Endodermal cell (in vitro differentiated cells): ENCODE data around the gene MYO15B. TPM values are rescaled to one million over a fixed set of nuclear protein-coding genes. Genes with fewer than 3 reads are reported as not detected.

Source experiments
- DNase-seq: peaks from one replicate; pipeline ENCODE4 v3.0.0-alpha.2; 2017
- H3K27ac ChIP-seq: 2 replicates; pipeline ENCODE4 v1.5.1; 2013; ENCODE audit warnings: mild to moderate bottlenecking, low read depth, low read length, moderate library complexity
- H3K27me3 ChIP-seq: 2 replicates; pipeline ENCODE4 v1.6.1; 2013; ENCODE audit warnings: mild to moderate bottlenecking, low read length, moderate library complexity; ENCODE audit not compliant: insufficient read depth, control insufficient read depth, poor library complexity, severe bottlenecking
- H3K36me3 ChIP-seq: 2 replicates; pipeline ENCODE4 v1.7.0; 2013; ENCODE audit warnings: mild to moderate bottlenecking, low read length, moderate library complexity; ENCODE audit not compliant: control insufficient read depth, insufficient read depth
- H3K4me1 ChIP-seq: one replicate; pipeline ENCODE4 v1.7.0; 2013; ENCODE audit warnings: low read length; ENCODE audit not compliant: control insufficient read depth, insufficient read depth
- H3K4me3 ChIP-seq: 2 replicates; pipeline ENCODE4 v1.5.1; 2013; ENCODE audit warnings: mild to moderate bottlenecking, low read length, moderate library complexity
- H3K9ac ChIP-seq: 2 replicates; pipeline ENCODE4 v1.6.1; 2013; ENCODE audit warnings: mild to moderate bottlenecking, low read length, moderate library complexity; ENCODE audit not compliant: poor library complexity, severe bottlenecking; ENCODE audit errors: extremely low read depth
- H3K9me3 ChIP-seq: 2 replicates; pipeline ENCODE4 v1.6.1; 2013; ENCODE audit warnings: mild to moderate bottlenecking, low read length, moderate library complexity; ENCODE audit not compliant: control insufficient read depth
- H3K27ac Mint-ChIP-seq: 2 replicates; pipeline ENCODE4 v1.8.0; 2020; ENCODE audit warnings: mixed read lengths
- H3K27me3 Mint-ChIP-seq: 2 replicates; pipeline ENCODE4 v1.8.0; 2021; ENCODE audit warnings: mild to moderate bottlenecking, mixed read lengths; ENCODE audit not compliant: insufficient read depth
- H3K36me3 Mint-ChIP-seq: 2 replicates; pipeline ENCODE4 v1.8.0; 2020; ENCODE audit warnings: low read depth, mixed read lengths
- H3K4me1 Mint-ChIP-seq: 2 replicates; pipeline ENCODE4 v1.8.0; 2020; ENCODE audit warnings: mixed read lengths
- H3K4me3 Mint-ChIP-seq: 2 replicates; pipeline ENCODE4 v1.8.0; 2020; ENCODE audit warnings: mild to moderate bottlenecking, moderate library complexity, mixed read lengths
- H3K9me3 Mint-ChIP-seq: 2 replicates; pipeline ENCODE4 v1.8.0; 2020; ENCODE audit warnings: mild to moderate bottlenecking, mixed read lengths
- CTCF ChIP-seq: fragments of 200-600 bp; sonication (generic); conservative IDR thresholded peaks from 2 replicates; pipeline ENCODE4 v1.5.0; 2021; ENCODE audit warnings: antibody characterized with exemption, mild to moderate bottlenecking
- WGBS, 2 experiments: methylation state at CpG; one replicate each; pipeline versions ENCODE4 v1.1.5 to v1.1.7; 2013; ENCODE audit warnings: missing lambda C conversion rate in 2 of 2, mixed read lengths in 1 of 2; ENCODE audit not compliant: insufficient coverage in 1 of 2, insufficient read length in 1 of 2; 5-methylcytosine and 5-hydroxymethylcytosine counted together
- total RNA-seq, 2 donors: library from RNA; stranded (reverse); fragmentation: NEBNext Ultra II Directional in 1 of 2; extraction: Animal tissue kit (Norgen Biotek cat#: 25700) in 1 of 2; gene quantifications; 2 replicates in 1 of 2; 3 replicates in 1 of 2; pipeline ENCODE4 v1.2.1, GENCODE V29; 2021

MYO15B gene
- total RNA-seq, 2 donors from 2014 or later = 89.0 to 123 TPM

- Histone ChIP-seq H3K4me1 (peaks cover 7% of the 10 kb centered on the region), H3K9me3 (no peaks in the 10 kb centered on the region), H3K4me3 (no peak overlapping the region), H3K27ac (no peak overlapping the region), H3K9ac (no peak overlapping the region), H3K36me3 (no peaks in the 10 kb centered on the region), H3K27me3 (no peaks in the 10 kb centered on the region)
- peaks cover 6% of the 10 kb centered on the region for H3K4me1 Mint-ChIP-seq
- WGBS, 2 experiments = 90 to 94% methylated on average over 6 to 12 of the region's 12 CpGs
- no peak for TF ChIP-seq CTCF
- no peak overlapping the region for H3K27ac Mint-ChIP-seq
- H3K9me3 Mint-ChIP-seq = no peaks in the 10 kb centered on the region
- peaks cover 3% of the 10 kb centered on the region for H3K27me3 Mint-ChIP-seq
- no peak overlapping the region for H3K4me3 Mint-ChIP-seq
- no peak for DNase-seq
- H3K36me3 Mint-ChIP-seq = no peaks in the 10 kb centered on the region
Observed at GRCh38 chr17:75624021-75624420, 36.4 kb downstream of the MYO15B start.

GRCh38 chr17:75624714-75625345 is 37.2 kb downstream of the MYO15B start:
- no peaks in the 10 kb centered on the region for H3K36me3 Mint-ChIP-seq
- peaks cover 7% of the 10 kb centered on the region for H3K4me1 ChIP-seq
- peaks cover 3% of the 10 kb centered on the region for H3K27me3 Mint-ChIP-seq
- H3K27me3 ChIP-seq = no peaks in the 10 kb centered on the region
- H3K4me3 ChIP-seq = no peak overlapping the region
- no peaks in the 10 kb centered on the region for H3K9me3 Mint-ChIP-seq
- H3K4me1 Mint-ChIP-seq = peaks cover 6% of the 10 kb centered on the region
- 95 to 97% methylated on average over 9 to 22 of the region's 23 CpGs for WGBS, 2 experiments
- no peak for DNase-seq
- H3K36me3 ChIP-seq = no peaks in the 10 kb centered on the region
- H3K4me3 Mint-ChIP-seq = no peak overlapping the region
- TF ChIP-seq CTCF = no peak
- no peak overlapping the region for H3K27ac Mint-ChIP-seq
- H3K27ac ChIP-seq = no peak overlapping the region
- H3K9me3 ChIP-seq = no peaks in the 10 kb centered on the region
- no peak overlapping the region for H3K9ac ChIP-seq

- TF ChIP-seq CTCF = peak; percentile 89
- Mint-ChIP-seq H3K4me1 (peaks cover 6% of the 10 kb centered on the region), H3K27ac (no peak overlapping the region), H3K9me3 (no peaks in the 10 kb centered on the region), H3K27me3 (peaks cover 3% of the 10 kb centered on the region), H3K4me3 (no peak overlapping the region), H3K36me3 (no peaks in the 10 kb centered on the region)
- Histone ChIP-seq H3K27ac (no peak overlapping the region), H3K4me3 (no peak overlapping the region), H3K9ac (no peak overlapping the region), H3K36me3 (no peaks in the 10 kb centered on the region), H3K9me3 (no peaks in the 10 kb centered on the region), H3K4me1 (peaks cover 7% of the 10 kb centered on the region), H3K27me3 (no peaks in the 10 kb centered on the region)
- peak; percentile 95 for DNase-seq
- WGBS, 2 experiments = 82 to 93% methylated on average over 4 to 15 of the region's 15 CpGs
Observed at GRCh38 chr17:75625813-75626486, 38.4 kb downstream of the MYO15B start.
